Kidney capillary endothelial cell (primary cell): ENCODE results near the gene PPP1R12B.
A peak's percentile ranks its signal among the peaks of the same experiment; 100 is the strongest.
"Not testable (repeated sequence)": the region's sequence is repeated elsewhere in the genome, so short reads cannot be mapped to it uniquely, and the experiment has no call there.

ENCODE experiments used
- DNase-seq: peaks from one replicate; pipeline ENCODE4 v3.0.0-alpha.2; 2018; ENCODE audit warnings: low spot score

Gene PPP1R12B

GRCh38 chr1:202439308-202439707 lies 90.8 kb downstream of the PPP1R12B start:
- DNase-seq, result no peak

DNA sequence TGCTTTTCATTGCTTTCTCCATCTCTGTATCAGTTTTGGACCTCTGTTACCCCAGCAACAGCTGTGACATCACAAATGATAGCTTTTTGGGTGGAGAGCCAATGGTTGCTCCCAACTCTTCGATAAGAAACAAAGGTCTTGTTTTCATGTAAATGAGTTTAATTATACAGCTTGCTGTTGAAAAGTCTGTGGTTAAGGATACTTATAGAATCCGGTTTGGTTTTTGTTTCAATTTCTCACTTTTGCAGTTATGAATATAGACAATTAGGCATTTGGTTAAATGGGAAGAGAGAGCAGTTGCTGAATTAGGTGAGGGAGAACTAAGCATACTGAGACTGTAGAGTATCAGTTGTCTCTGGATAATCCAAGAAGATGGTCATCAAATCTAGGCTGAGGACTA lies 99.6 kb downstream of the PPP1R12B start:
- not testable (repeated sequence) for DNase-seq

- not testable (repeated sequence) for DNase-seq
Measured at GRCh38 chr1:202451641-202452040, 103.1 kb downstream of the PPP1R12B start.

DNA sequence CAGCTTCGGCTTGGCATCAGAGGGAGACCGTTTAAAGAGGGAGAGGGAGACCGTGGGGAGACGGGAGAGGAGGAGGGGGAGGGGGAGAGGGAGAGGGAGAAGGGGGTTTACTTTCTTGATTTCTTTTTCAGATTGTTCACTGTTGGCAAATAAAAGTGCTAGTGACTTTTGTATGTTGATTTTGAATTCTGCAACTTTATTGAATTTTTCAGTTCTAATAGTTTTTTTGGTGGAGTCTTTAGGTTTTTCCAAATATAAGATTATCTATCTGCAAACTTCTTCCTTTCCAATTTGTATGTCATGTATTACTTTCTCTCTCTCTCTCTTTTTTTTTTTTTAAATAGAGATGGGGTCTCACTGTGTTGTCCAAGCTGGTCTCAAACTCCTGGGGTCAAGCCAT lies 104.0 kb downstream of the PPP1R12B start:
- DNase-seq, result no peak

DNA sequence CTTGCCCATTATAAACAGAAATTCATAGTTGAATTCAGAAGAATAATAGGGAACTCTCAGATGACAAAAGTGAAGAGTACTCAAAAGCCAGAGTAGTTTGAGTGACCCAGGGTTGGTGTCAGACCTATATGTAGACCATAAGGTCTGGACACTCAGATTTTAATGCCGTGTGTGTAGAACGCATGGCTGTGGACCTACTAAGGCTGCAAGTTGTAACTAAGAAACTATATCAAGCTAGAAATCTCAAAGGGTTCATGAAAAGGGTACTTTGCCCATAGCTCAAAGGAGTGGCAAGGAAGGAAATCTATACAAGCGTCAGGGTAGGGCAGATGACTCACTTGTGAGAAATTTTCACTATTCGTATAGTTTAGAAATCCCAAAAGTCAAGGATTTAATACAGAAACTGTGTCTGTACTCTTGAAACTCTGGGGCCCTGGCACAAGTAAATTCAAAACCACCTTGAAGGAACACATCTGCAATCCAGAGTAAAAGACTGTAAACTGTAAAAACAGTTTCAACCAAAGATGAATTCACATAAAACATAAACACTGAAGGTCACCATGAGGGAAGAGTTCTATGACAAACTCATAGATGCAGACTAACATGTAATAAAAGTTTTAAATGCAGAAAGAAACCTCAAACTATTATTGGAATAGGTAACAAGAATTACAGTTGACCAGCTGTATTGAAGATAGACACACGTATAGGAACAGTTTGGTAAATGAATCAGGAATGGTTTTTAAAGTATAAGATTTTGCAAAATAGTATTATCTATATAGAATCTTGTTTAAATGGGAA lies 108.1 kb downstream of the PPP1R12B start:
- peak; percentile 59 for DNase-seq

DNA sequence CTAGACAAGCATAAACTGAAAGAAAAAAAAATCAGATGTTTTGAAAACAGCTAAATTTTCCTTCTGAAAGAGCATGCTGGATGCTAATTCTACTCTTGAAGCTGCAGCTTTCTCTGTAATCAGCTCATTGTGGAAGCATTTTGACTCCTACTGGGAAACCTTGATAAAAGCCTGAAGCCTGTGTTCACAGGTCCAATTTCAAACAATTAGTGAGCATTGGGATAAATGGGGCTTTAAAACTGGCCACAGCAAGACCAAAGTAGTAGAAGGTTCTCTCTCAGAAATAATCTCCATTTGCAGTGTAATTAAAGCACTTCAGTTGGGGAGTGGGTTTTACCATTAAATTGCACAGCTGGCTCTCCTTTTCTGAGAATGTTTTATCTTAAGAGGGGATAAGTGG lies 110.2 kb downstream of the PPP1R12B start:
- DNase-seq, result not testable (repeated sequence)

DNA sequence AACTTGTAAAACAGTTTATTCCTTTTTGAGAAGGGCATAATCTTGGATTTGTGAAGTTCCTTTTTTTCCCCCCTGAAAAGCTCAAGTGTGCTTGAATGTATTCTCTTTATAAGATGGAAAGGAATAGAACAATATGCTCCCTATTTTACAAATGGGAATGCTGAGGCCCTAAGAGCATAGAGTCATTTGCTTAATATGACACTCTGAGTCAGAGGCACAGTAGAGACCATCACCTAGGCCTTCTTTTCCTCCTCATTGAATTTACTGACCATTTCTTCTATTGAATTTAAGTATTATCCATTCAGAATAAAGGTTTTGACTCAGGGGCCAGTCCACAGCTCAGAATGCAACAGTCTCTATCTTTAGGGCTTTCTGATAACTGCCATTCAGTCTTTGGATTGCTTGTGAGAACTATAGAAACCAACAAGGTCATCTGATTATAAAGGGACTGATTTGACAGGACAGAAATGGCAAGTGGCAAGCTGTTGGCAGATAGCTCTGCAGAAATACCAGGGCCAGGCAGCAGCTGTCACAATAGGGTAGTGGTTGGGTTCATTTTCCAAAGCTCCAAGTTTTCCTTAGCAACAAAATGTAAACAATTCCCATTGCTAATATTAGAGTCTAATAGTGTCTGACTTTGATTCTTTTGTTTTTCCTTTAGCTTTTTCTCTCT lies 111.1 kb downstream of the PPP1R12B start:
- not testable (repeated sequence) for DNase-seq

GRCh38 chr1:202460143-202460495 lies 111.6 kb downstream of the PPP1R12B start:
- peak; percentile 51 for DNase-seq

GRCh38 chr1:202462342-202463076 lies 114.0 kb downstream of the PPP1R12B start:
- DNase-seq, result no peak

- not testable (repeated sequence) for DNase-seq
Measured at GRCh38 chr1:202464153-202464742, 115.7 kb downstream of the PPP1R12B start.

- DNase-seq, result not testable (repeated sequence)
Measured at GRCh38 chr1:202465644-202466270, 117.3 kb downstream of the PPP1R12B start.

DNA sequence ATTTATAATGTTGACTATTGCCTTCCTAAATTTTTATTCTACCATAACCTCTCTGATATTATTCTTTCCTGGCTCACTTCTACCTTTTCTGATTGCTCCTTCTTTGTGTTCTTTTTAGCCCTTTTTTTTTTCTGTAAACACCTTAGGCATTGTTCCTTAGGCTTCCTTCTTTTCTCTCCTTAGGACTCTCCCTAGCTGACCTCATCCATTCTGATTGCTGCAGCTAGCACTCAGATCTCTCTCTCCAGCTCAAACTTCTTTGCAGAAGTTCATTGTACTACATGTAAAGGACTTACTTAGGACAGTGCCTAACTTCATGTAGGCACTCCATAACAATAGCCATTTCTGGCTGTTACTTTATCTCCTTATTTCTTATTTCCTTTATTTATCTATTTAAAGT lies 117.8 kb downstream of the PPP1R12B start:
- DNase-seq, result not testable (repeated sequence)

DNA sequence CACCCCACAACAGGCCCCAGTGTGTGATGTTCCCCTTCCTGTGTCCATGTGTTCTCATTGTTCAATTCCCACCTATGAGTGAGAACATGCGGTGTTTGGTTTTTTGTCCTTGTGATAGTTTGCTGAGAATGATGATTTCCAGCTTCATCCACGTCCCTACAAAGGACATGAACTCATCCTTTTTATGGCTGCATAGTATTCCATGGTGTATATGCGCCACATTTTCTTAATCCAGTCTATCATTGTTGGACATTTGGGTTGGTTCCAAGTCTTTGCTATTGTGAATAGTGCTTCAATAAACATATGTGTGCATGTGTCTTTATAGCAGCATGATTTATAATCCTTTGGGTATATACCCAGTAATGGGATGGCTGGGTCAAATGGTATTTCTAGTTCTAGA lies 118.9 kb downstream of the PPP1R12B start:
- DNase-seq, result not testable (repeated sequence)

- not testable (repeated sequence) for DNase-seq
Measured at GRCh38 chr1:202468695-202469094, 120.2 kb downstream of the PPP1R12B start.

DNA sequence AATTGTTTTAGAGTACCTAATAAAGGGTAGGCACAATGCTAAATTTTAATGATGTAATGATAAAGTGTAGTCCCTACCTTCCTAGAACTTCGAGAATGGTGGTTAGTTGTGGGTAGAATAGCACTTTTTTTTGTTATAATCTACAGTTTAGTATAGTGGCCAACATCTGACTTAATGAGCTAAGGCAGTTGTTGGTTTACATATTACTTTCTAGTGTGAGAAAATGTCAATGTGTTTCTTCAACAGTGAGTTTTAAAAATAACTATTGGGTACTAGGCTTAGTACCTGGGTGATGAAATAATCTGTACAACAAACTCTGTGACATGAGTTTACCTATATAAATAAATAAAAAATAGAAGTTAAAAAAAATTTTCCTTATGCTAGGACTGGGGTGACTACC lies 120.6 kb downstream of the PPP1R12B start:
- not testable (repeated sequence) for DNase-seq

DNA sequence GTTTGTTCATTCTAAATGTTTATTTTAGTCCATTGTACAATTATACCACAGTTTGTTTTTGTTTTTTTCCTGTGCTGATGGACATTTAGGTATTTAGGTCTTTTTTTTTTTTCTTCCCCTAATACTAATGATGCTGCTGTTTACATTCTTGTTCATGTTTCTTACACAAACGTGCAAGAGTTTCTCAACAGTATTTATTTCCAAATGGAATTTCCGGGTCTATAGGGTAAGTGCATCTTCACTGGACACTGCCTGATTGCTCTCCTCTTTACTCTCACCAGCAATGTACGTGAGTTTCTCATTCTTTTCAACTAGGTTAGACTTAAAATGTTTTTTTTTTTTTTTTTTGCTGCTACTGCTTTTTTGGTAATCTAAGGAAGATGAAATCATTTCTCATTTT lies 122.7 kb downstream of the PPP1R12B start:
- no peak for DNase-seq

DNA sequence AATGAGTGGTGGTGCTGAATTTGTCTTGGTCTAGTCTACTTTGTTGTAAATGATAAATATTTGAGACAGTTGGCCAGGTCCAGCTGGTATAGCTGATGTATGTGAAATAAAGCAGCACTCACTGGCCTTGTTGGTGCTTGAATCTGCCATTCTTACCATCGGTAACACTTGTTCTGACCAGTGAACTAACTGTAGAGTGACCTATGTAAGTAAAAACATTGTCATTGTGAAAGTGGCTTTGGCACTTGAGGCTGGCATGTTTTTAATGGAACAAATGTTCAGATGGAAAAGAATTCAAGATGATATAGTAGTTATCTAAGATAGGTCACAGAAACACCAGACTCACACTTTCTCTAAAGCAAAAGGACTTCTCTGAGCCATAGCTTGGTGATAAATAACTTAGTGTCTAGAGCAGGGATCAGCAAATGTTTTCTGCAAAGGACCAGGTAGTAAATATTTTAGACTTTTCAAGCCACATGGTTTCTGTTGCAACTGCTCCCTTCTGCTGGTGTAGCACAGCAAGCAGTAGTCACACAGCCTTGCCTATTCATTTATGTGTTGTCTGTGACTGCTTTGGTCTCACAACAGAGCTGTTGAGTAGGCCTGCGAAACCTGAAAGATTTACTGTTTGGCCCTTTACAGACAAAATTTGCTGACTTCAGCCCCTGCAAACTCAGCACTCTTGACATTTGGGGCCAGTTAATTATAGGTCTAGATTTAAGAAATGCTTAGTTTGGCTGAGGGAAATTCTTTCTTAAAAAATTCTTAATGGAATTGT lies 124.0 kb downstream of the PPP1R12B start:
- DNase-seq, result not testable (repeated sequence)

DNA sequence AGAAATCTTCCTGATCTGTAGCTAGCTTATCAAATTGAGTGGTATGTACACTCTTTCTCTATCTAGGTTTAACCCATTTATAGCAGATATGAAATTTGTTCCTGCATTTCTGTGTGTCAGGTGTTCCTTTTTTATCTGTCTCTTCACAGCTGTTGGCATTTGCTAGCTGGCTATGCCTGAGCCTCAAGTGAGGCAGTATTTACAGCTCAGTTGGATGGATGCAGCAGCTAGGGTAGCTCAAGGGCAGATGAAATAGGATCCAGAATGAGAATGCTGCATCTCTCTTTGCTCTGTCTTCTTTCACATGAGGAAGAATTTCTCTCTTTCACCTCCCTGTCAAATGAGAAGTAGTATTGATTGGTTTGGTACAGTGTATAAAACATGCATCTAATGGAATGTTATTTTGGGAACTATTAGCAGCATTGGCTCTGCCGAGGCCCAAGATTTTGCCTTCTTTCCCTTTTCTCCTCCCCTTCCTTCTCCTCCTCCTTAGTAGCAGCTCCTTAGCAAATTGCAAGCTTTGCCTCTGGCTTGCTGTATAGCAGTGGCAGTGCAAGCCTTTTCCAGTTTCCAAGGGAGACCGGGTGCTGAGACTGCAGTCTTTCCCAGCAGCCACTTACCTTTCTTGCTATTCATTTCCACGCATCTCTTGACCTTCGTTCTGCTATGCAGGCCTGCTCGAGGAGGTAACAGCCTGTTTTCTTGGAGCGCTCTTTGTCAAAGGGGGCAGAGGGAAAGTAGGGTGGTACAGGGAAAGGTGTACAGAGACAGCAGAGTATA lies 125.0 kb downstream of the PPP1R12B start:
- not testable (repeated sequence) for DNase-seq

- DNase-seq, result not testable (repeated sequence)
Measured at GRCh38 chr1:202479661-202480060, 131.2 kb downstream of the PPP1R12B start.

DNA sequence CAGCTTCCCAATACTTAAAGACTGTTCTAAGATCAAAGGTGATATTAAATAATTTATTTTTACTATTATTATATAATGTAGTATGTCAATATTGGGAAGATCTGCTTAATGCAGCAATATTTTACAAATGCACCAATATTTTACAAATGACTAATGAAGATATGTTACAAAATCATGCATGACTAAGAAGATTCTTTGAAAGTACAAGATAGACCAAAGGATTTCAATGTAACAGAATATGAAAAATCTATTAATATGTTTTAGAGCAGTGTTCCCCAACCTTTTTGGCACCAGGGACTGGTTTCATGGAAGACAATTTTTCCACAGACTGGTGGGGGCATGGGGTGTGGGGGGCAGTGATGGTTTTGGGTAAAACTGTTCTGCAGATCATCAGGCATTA lies 132.1 kb downstream of the PPP1R12B start:
- not testable (repeated sequence) for DNase-seq
